Body of pancreas (tissue), 4 donors: ENCODE results near the gene GAD2. TPM values are rescaled to one million over a fixed set of nuclear protein-coding genes. Genes with fewer than 3 reads are reported as not detected.

Experiments used
- ATAC-seq: fragments of 150-250 bp; one replicate; pipeline ENCODE4 v1.9.1; 2016
- DNase-seq, 4 donors: peaks; one replicate each; pipeline ENCODE4 v3.0.0-alpha.2; 2019
- H3K27ac ChIP-seq, 4 donors: fragments of 200-600 bp; sonication (generic); 1 replicate in 3 of 4; 2 replicates in 1 of 4; pipeline versions ENCODE4 v1.5.1 to v1.6.1; 2016 to 2019; ENCODE audit warnings: mild to moderate bottlenecking in 1 of 4, mixed read lengths in 1 of 4, moderate library complexity in 1 of 4
- H3K27me3 ChIP-seq, 2 donors: fragments of 200-600 bp; sonication (generic); one replicate each; pipeline ENCODE4 v1.6.0; 2016; ENCODE audit warnings: mild to moderate bottlenecking in 1 of 2
- H3K36me3 ChIP-seq, 2 donors: fragments of 200-600 bp; sonication (generic); replicated peaks in 1 of 2; 2 replicates each; pipeline ENCODE4 v1.5.1; 2016; ENCODE audit warnings: low read depth in 2 of 2; ENCODE audit not compliant: insufficient read depth in 1 of 2
- H3K4me1 ChIP-seq: fragments of 200-600 bp; sonication (generic); one replicate; pipeline ENCODE4 v1.6.0; 2016
- H3K4me3 ChIP-seq, 2 donors: fragments of 200-600 bp; sonication (generic); 1 replicate in 1 of 2; 2 replicates in 1 of 2; pipeline ENCODE4 v1.5.1; 2016 to 2019
- H3K9me3 ChIP-seq, 3 donors: fragments of 200-600 bp; sonication (generic); 1 replicate in 2 of 3; 2 replicates in 1 of 3; pipeline ENCODE4 v1.5.1; 2016
- CTCF ChIP-seq, 7 experiments: fragments of 450-650 bp in 4 of 7; fragments of 200-600 bp in 3 of 7; sonication (generic) in 3 of 7; IDR thresholded peaks; one replicate each; pipeline ENCODE4 v1.5.1; 2016 to 2019; ENCODE audit warnings: antibody characterized with exemption in 7 of 7
- POLR2A ChIP-seq, 3 donors: fragments of 450-650 bp; IDR thresholded peaks; one replicate each; pipeline ENCODE4 v1.6.1; 2016; ENCODE audit warnings: antibody characterized with exemption in 3 of 3, mild to moderate bottlenecking in 2 of 3
- WGBS, 2 donors: methylation state at CpG; one replicate each; pipeline ENCODE4 v1.1.5; 2017; 5-methylcytosine and 5-hydroxymethylcytosine counted together
- intact Hi-C: fragments of 100-400 bp; cut with DNase I; formaldehyde crosslinking; loops from one replicate; pipeline ENCODE4 v1.15.1; 2023
- total RNA-seq, 2 donors: library from RNA; depleted of rRNA; stranded (reverse); fragments of >200 nt; gene quantifications; one replicate each; pipeline ENCODE4 v1.1.0, GENCODE V29; 2016

Gene GAD2
- total RNA-seq, 2 donors from 2014 or later = 4.3 to 11.7 TPM

DNA sequence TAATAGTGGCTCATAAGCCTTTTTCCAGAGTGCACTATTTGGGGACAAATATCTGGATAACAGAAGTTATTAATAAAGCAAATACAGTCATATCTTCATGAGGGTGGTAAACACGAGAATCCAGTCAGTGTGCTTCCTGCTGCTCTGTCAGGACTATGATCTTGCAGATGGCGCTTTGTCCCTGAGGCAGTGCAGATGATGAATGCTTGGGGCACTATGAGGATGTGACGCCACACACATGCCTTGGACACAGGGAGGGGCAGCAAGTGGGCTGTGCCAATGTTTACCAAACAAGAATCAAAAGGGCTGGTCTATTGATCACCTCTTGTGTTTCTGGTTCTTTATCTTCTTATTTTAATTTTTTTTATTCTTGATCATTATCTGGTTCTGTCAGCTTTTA is 79.8 kb downstream of the GAD2 start:
- 53 to 69% methylated on average over 3 of the region's 3 CpGs for WGBS, 2 donors
- ATAC-seq = no peak

GRCh38 chr10:26300001-26300400 is 83.4 kb downstream of the GAD2 start:
- no peak overlapping the region for H3K27ac ChIP-seq
- H3K36me3 ChIP-seq = no peaks in the 10 kb centered on the region
- no peaks in the 10 kb centered on the region for H3K27me3 ChIP-seq
- DNase-seq = no peak
- no peaks in the 10 kb centered on the region for H3K4me1 ChIP-seq
- no peak overlapping the region for H3K4me3 ChIP-seq
- TF ChIP-seq POLR2A (IDR thresholded peaks at IDR 0.05) (no peak), CTCF (IDR thresholded peaks at IDR 0.05) (no peak)
- intact Hi-C loops = no loop called here
- no peak for ATAC-seq
- 37 to 52% methylated on average over 2 of the region's 2 CpGs for WGBS, 2 donors
- H3K9me3 ChIP-seq = no peaks in the 10 kb centered on the region

More for the DNA sequence above, 79.8 kb downstream of the GAD2 start:
- Histone ChIP-seq H3K27ac (no peak overlapping the region), H3K9me3 (no peaks in the 10 kb centered on the region), H3K27me3 (no peaks in the 10 kb centered on the region), H3K4me1 (no peaks in the 10 kb centered on the region), H3K36me3 (no peaks in the 10 kb centered on the region), H3K4me3 (no peak overlapping the region)
- intact Hi-C loops = no loop called here
- DNase-seq = no peak
- TF ChIP-seq CTCF (IDR thresholded peaks at IDR 0.05) (no peak), POLR2A (IDR thresholded peaks at IDR 0.05) (no peak)

GRCh38 chr10:26303366-26303765 is 86.8 kb downstream of the GAD2 start:
- no peak for ATAC-seq
- Histone ChIP-seq H3K9me3 (no peaks in the 10 kb centered on the region), H3K36me3 (no peaks in the 10 kb centered on the region), H3K27ac (no peak overlapping the region), H3K27me3 (no peaks in the 10 kb centered on the region), H3K4me3 (no peak overlapping the region), H3K4me1 (no peaks in the 10 kb centered on the region)
- DNase-seq = no peak
- no peak for TF ChIP-seq POLR2A (IDR thresholded peaks at IDR 0.05)
- no peak for TF ChIP-seq CTCF (IDR thresholded peaks at IDR 0.05)
- intact Hi-C loops = no loop called here

DNA sequence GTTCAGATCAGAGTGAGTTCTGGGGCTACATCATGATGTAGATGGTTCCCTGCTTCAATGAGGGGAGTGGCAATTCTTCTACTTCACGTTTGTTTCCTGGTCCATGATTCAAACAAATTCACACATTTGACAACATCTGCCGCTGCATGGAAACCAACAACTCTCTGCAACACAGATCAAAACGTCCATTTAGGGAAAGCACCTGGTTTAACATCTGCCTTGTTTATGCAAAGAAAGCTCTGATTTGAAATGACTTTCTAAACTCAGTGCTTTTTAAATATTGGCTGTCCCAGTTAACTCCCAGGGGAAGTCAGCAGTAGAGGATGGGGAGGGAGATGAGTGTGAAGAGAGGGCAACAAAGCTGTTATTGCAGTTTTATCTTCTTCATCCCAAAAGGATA is 93.8 kb downstream of the GAD2 start:
- intact Hi-C loops = no loop called here
- Histone ChIP-seq H3K36me3 (no peaks in the 10 kb centered on the region), H3K27me3 (no peaks in the 10 kb centered on the region), H3K9me3 (no peaks in the 10 kb centered on the region), H3K4me1 (no peaks in the 10 kb centered on the region), H3K4me3 (no peak overlapping the region), H3K27ac (no peak overlapping the region)
- 26 to 47% methylated on average over 3 of the region's 3 CpGs for WGBS, 2 donors
- no peak for DNase-seq
- ATAC-seq = no peak
- no peak for TF ChIP-seq CTCF (IDR thresholded peaks at IDR 0.05)
- TF ChIP-seq POLR2A (IDR thresholded peaks at IDR 0.05) = no peak

- ATAC-seq = no peak
- no peak overlapping the region for H3K27ac ChIP-seq
- H3K4me1 ChIP-seq = no peaks in the 10 kb centered on the region
- H3K27me3 ChIP-seq = no peaks in the 10 kb centered on the region
- 26 to 28% methylated on average over 6 of the region's 6 CpGs for WGBS, 2 donors
- intact Hi-C loops = no loop called here
- TF ChIP-seq POLR2A (IDR thresholded peaks at IDR 0.05) = no peak
- TF ChIP-seq CTCF (IDR thresholded peaks at IDR 0.05) = no peak
- H3K9me3 ChIP-seq = no peaks in the 10 kb centered on the region
- no peak for DNase-seq
- no peak overlapping the region for H3K4me3 ChIP-seq
- no peaks in the 10 kb centered on the region for H3K36me3 ChIP-seq
These were observed 94.9 kb downstream of the GAD2 start for GRCh38 chr10:26311383-26311940.
